Measurements from ENCODE around the gene CD48.
A peak's percentile ranks its signal among the peaks of the same experiment; 100 is the strongest.
"Not testable (repeated sequence)": the region's sequence is repeated elsewhere in the genome, so short reads cannot be mapped to it uniquely, and the experiment has no call there.

Gene CD48

GRCh38 chr1:160741612-160742348 is 30.2 kb upstream of the CD48 start:
- DNase-seq: no peak

GRCh38 chr1:160741092-160741501 is 29.5 kb upstream of the CD48 start:
- no peak for DNase-seq

- DNase-seq: no peak
Observed at GRCh38 chr1:160740133-160740688, 28.6 kb upstream of the CD48 start.

- DNase-seq: peak; percentile 3
Observed at GRCh38 chr1:160739098-160739511, 27.5 kb upstream of the CD48 start, which contains the start of gene SLAMF7. SLAMF7 (plus strand) TSS chr1:160739247; CDS start chr1:160739302, 55 bp downstream.

GRCh38 chr1:160738271-160738670 is 26.6 kb upstream of the CD48 start:
- DNase-seq: no peak

GRCh38 chr1:160734301-160734700 is 22.7 kb upstream of the CD48 start:
- no peak for DNase-seq

- DNase-seq: no peak
Observed at GRCh38 chr1:160733898-160734297, 22.3 kb upstream of the CD48 start.

- no peak for DNase-seq
Observed at GRCh38 chr1:160731990-160732389, 20.4 kb upstream of the CD48 start.

- DNase-seq: not testable (repeated sequence)
Observed at GRCh38 chr1:160731564-160731963, 19.9 kb upstream of the CD48 start.

GRCh38 chr1:160727316-160727640 is 15.7 kb upstream of the CD48 start:
- DNase-seq: no peak

GRCh38 chr1:160726498-160727315 is 15.1 kb upstream of the CD48 start:
- peak; percentile 40 for DNase-seq

GRCh38 chr1:160726114-160726497 is 14.5 kb upstream of the CD48 start:
- no peak for DNase-seq

GRCh38 chr1:160724465-160725242 is 13.0 kb upstream of the CD48 start:
- no peak for DNase-seq

- no peak for DNase-seq
Observed at GRCh38 chr1:160723332-160723731, 11.7 kb upstream of the CD48 start.

- no peak for DNase-seq
Observed at GRCh38 chr1:160722726-160723125, 11.1 kb upstream of the CD48 start.

GRCh38 chr1:160721473-160721872 is 9.9 kb upstream of the CD48 start:
- no peak for DNase-seq

GRCh38 chr1:160720356-160721085 is 8.9 kb upstream of the CD48 start:
- DNase-seq: no peak

- DNase-seq: no peak
Observed at GRCh38 chr1:160718210-160718609, 6.6 kb upstream of the CD48 start.

GRCh38 chr1:160717306-160717705 is 5.7 kb upstream of the CD48 start:
- DNase-seq: no peak

GRCh38 chr1:160716013-160716412 is 4.4 kb upstream of the CD48 start:
- no peak for DNase-seq

GRCh38 chr1:160714034-160714648 is 2.5 kb upstream of the CD48 start:
- not testable (repeated sequence) for DNase-seq

- DNase-seq: no peak
Observed at GRCh38 chr1:160713161-160713560, 1.5 kb upstream of the CD48 start.
